ACC112 (cell line): ENCODE results near the gene PDLIM7.

Experiments
- H2AFZ ChIP-seq: fragments of 200-600 bp; sonication (generic); one replicate; pipeline ENCODE4 v1.6.0; 2017; ENCODE audit warnings: antibody characterized with exemption, low read length; ENCODE audit not compliant: unreplicated experiment
- H3K27ac ChIP-seq: fragments of 200-600 bp; sonication (generic); 2 replicates; pipeline ENCODE4 v1.5.1; 2014; ENCODE audit warnings: low read depth, mild to moderate bottlenecking, antibody characterized with exemption, low read length, moderate library complexity
- H3K27me3 ChIP-seq: fragments of 200-600 bp; sonication (generic); 2 replicates; pipeline ENCODE4 v1.6.1; 2014; ENCODE audit warnings: mild to moderate bottlenecking, antibody characterized with exemption, low read length, moderate library complexity, mixed read lengths; ENCODE audit not compliant: insufficient read depth
- H3K36me3 ChIP-seq: fragments of 200-600 bp; sonication (generic); 2 replicates; pipeline ENCODE4 v1.6.1; 2016; ENCODE audit warnings: mild to moderate bottlenecking, antibody characterized with exemption, low read length, moderate library complexity, mixed read lengths; ENCODE audit not compliant: insufficient read depth
- H3K4me1 ChIP-seq: fragments of 200-600 bp; sonication (generic); one replicate; pipeline ENCODE4 v1.6.1; 2016; ENCODE audit warnings: low read length, mixed read lengths; ENCODE audit not compliant: insufficient read depth, unreplicated experiment, control insufficient read depth
- H3K4me3 ChIP-seq: fragments of 200-600 bp; sonication (generic); 2 replicates; pipeline ENCODE4 v1.5.1; 2014; ENCODE audit warnings: mild to moderate bottlenecking, low read depth, low read length
- H3K79me2 ChIP-seq: fragments of 200-600 bp; sonication (generic); one replicate; pipeline ENCODE4 v1.6.0; 2016; ENCODE audit warnings: low read length; ENCODE audit not compliant: control insufficient read depth, unreplicated experiment, insufficient read depth

Gene PDLIM7

DNA sequence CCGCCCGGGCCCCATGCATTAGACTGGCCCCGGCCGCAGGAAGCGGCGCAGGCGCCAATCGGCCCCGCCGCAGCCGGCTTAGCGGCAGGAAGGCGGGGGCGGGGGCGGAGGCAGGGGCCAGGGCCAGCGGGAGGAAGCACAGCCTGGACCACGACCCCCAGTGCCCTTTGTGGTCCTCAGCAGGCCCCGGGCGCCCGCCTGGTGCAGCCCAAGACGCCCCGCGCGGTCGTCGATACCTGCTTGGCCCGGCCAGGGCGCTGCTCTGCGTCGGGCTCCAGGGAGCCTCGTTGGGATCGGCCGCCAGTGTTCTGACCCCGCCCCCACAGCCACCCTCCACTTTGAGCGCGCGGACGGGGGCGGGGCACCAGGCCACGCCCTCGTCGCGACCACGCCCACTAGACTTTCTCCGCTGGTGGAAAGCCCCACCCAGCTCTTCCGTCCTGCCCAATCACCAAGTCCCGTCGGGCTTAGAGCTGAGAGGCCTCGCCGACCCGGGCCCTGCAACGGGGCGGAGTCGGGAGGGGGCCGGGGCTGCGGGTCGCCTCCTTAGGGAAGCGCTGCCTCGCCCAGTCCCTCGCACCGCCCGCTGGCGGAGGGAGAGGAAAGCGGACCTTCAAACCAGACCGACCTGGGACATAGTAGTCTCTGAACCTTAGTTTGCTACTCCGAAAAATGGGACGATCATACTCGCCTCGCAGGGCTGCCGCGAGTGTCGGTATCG, at the start of gene PDLIM7:
Gene PDLIM7, minus strand, starts transcription at position 313 of the 721 bp plus-strand sequence. CDS start 1,092 bp downstream, outside the sequence.
- Histone ChIP-seq H2AFZ (no peak within 1 kb of the TSS), H3K4me1 (peaks cover 50% of the 10 kb centered on the region), H3K36me3 (peaks cover 5% of the 10 kb centered on the region; the same call in 1 of the 2 replicates)

DNA sequence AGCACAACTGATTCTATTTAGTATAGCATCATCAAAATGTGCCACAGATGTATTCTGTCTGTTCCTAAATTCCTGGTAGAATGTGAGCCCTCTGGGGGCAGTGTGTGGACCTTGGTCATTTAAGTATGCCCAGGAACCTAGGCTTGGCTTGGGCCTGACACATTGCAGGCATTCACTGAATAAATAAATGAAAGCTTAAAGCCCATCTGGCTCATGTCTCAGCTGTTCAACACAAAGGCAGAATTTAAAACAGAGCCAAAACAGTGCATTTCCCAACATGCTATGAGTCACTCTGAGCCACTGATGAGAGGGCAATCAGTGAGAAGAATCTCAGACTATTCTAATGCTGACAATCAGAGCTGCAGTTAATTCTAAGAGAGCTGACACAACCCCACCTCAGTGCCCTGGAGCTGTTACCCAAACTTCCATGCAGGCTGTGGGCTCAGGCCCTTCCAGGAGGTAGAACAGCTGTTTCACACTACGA, 48.9 kb upstream of the PDLIM7 start:
- Histone ChIP-seq H2AFZ (no peak overlapping the region), H3K4me1 (peaks cover 46% of the 10 kb centered on the region), H3K27me3 (no peaks in the 10 kb centered on the region), H3K4me3 (peak overlapping the region; percentile 61), H3K36me3 (0 out of 2 replicates have a peak, but pooled peaks cover 7% of the 10 kb centered on the region), H3K79me2 (peaks cover 67% of the 10 kb centered on the region), H3K27ac (peak overlapping the region; percentile 94)

More for the DNA sequence above, at the start of gene PDLIM7:
- H3K4me3 ChIP-seq, result peak within 1 kb of the TSS; percentile 78
- H3K27me3 ChIP-seq, result no peaks in the 10 kb centered on the region
- H3K27ac ChIP-seq, result peak within 1 kb of the TSS; percentile 82
- peaks cover 29% of the 10 kb centered on the region for H3K79me2 ChIP-seq

- peak overlapping the region; percentile 61 for H3K4me3 ChIP-seq
- H3K79me2 ChIP-seq, result peaks cover 66% of the 10 kb centered on the region
- H2AFZ ChIP-seq, result no peak overlapping the region
- H3K27me3 ChIP-seq, result no peaks in the 10 kb centered on the region
- H3K4me1 ChIP-seq, result peaks cover 46% of the 10 kb centered on the region
- 0 out of 2 replicates have a peak, but pooled peaks cover 4% of the 10 kb centered on the region for H3K36me3 ChIP-seq
- H3K27ac ChIP-seq, result peak overlapping the region; percentile 94
Observed at GRCh38 chr5:177545487-177546257, 48.3 kb upstream of the PDLIM7 start.

DNA sequence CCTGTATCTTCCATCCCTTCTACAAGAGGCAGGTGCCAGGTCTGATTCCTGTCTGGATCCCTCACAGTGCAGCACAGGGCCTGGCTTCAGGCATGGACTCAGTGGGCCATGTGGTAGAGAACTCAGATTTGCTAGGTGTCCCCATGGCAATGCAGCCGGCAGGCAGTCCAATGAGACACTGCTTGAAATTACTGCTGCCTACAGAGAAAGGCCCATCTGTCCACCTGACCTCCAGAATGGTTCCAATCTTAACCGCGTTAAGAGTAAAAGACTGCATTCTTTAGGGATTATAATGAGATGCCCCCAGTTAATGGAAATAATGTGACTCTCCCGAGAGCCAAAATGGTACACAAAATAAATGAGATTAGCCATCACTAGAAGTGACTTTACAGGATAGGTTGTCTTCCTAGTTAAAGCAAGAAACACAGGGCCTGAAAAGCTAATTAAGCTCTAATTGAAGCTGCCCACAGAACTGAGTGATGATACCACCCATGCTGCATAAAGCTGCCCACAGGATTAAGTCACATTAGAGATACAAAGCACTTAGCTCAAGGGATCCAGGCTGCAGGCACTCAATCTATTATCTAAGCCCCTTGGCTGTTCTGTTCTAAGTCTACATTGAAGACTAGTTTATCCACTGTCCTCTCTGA, 45.5 kb upstream of the PDLIM7 start:
- Histone ChIP-seq H3K4me1 (peaks cover 54% of the 10 kb centered on the region), H3K27me3 (no peaks in the 10 kb centered on the region), H3K79me2 (peaks cover 54% of the 10 kb centered on the region), H3K36me3 (peaks cover 10% of the 10 kb centered on the region; the same call in 1 of the 2 replicates), H2AFZ (no peak overlapping the region), H3K27ac (no peak overlapping the region), H3K4me3 (no peak overlapping the region)

- peaks cover 58% of the 10 kb centered on the region for H3K79me2 ChIP-seq
- no peak overlapping the region; the same call in 1 of the 2 replicates for H3K27ac ChIP-seq
- no peak overlapping the region for H2AFZ ChIP-seq
- H3K4me3 ChIP-seq, result no peak overlapping the region
- H3K4me1 ChIP-seq, result peaks cover 48% of the 10 kb centered on the region
- H3K27me3 ChIP-seq, result no peaks in the 10 kb centered on the region
- peaks cover 10% of the 10 kb centered on the region; the same call in 1 of the 2 replicates for H3K36me3 ChIP-seq
Observed at GRCh38 chr5:177540438-177540837, 43.0 kb upstream of the PDLIM7 start.

DNA sequence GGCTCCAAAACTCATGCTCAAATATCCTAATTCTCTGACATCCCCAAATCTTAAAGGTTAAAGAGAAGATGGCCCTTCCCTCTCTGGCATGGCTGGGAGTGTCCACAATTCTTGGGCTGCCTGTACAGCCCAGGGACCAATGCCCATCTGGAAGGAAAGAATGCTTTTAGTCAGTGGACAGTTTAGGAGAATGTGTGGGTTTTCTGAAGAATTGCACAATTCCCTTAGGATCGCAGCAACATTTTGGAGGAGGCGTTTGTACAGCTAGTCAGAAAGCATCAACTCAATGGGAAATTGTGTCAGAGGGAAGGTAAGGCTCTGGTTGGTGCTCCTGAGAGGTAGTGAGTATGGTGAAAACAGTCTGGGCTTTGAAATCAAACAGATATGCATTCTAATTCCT, 42.0 kb upstream of the PDLIM7 start:
- H3K27ac ChIP-seq, result peak overlapping the region; percentile 91
- no peak overlapping the region for H3K4me3 ChIP-seq
- H3K79me2 ChIP-seq, result peaks cover 63% of the 10 kb centered on the region
- no peak overlapping the region for H2AFZ ChIP-seq
- peaks cover 10% of the 10 kb centered on the region; the same call in 1 of the 2 replicates for H3K36me3 ChIP-seq
- no peaks in the 10 kb centered on the region for H3K27me3 ChIP-seq
- H3K4me1 ChIP-seq, result peaks cover 38% of the 10 kb centered on the region

- Histone ChIP-seq H3K36me3 (peaks cover 10% of the 10 kb centered on the region; the same call in 1 of the 2 replicates), H3K4me1 (peaks cover 33% of the 10 kb centered on the region), H2AFZ (no peak overlapping the region), H3K4me3 (no peak overlapping the region), H3K27me3 (no peaks in the 10 kb centered on the region), H3K27ac (peak overlapping the region; percentile 91), H3K79me2 (peaks cover 61% of the 10 kb centered on the region)
Observed at GRCh38 chr5:177538876-177539275, 41.5 kb upstream of the PDLIM7 start.

DNA sequence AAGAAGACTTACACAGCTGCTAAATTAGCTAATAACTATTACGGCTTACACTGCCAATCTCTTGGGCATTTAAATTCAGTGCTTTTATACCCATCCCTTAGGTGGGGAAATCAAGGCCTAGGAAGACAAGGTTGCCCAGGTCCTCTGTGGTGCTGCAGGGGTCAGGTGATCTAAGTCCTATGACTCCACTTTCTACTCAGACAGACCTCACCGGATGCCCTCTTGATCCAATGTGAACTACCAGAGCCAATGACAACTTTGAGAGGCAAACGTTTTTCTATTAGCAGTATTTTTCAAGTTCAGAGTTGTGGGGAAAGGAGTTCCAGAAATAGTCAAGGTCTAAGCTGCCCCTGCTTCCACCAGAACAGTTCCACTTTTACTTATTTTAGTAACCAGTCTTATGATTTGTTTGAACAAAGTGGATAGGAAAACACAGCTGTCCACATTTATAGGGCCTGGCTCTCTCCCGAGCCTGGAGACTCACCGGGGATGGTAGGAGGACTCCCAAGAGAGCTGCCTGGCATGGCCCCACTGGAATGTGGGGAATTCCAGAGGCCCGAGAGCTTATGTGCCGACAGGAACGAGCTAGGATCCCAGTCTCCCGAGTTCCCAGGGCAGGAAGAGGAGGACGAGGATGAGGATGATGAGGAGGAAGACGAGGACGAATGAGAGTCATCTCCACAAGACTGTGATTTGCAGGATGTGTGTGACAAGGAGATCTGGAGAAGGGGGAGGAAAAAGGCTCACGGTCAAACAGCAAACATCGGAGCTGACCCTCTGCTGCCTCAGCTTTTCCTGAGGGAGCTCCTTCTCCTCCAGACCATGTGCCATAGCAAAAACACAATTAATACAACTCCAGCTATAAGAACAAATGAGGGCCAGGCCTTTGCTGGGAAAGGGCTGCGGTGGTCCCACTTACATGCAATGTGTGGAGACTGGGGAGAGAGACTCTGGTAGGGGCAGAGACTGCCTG, 40.3 kb upstream of the PDLIM7 start:
- H3K27me3 ChIP-seq, result no peaks in the 10 kb centered on the region
- no peak overlapping the region for H2AFZ ChIP-seq
- peaks cover 51% of the 10 kb centered on the region for H3K79me2 ChIP-seq
- H3K27ac ChIP-seq, result peak overlapping the region; percentile 91
- peaks cover 33% of the 10 kb centered on the region for H3K4me1 ChIP-seq
- peaks cover 10% of the 10 kb centered on the region; the same call in 1 of the 2 replicates for H3K36me3 ChIP-seq
- H3K4me3 ChIP-seq, result peak overlapping the region; percentile 33; the same call in 1 of the 2 replicates

- Histone ChIP-seq H3K27ac (no peak overlapping the region), H3K27me3 (no peaks in the 10 kb centered on the region), H3K36me3 (peaks cover 5% of the 10 kb centered on the region; the same call in 1 of the 2 replicates), H2AFZ (no peak overlapping the region), H3K79me2 (peaks cover 39% of the 10 kb centered on the region), H3K4me1 (peaks cover 33% of the 10 kb centered on the region), H3K4me3 (no peak overlapping the region)
Observed at GRCh38 chr5:177536386-177536785, 39.0 kb upstream of the PDLIM7 start.
